HG03039 (cell line): ENCODE measurements around the gene A3GALT2.
A peak's percentile ranks its signal among the peaks of the same experiment; 100 is the strongest.

Experiments used
- ATAC-seq: cut with Tn5 transposase; IDR thresholded peaks from one replicate; pipeline ENCODE4 v1.9.1; 2021; ENCODE audit warnings: mild to moderate bottlenecking, moderate library complexity; ENCODE audit not compliant: unreplicated experiment

A3GALT2 gene

GRCh38 chr1:33350611-33351280 lies 29.8 kb upstream of the A3GALT2 start:
- no peak for ATAC-seq

GRCh38 chr1:33349778-33350610 lies 29.1 kb upstream of the A3GALT2 start:
- ATAC-seq, result peak; percentile 74

- peak; percentile 36 for ATAC-seq
Observed at GRCh38 chr1:33349081-33349759, 28.3 kb upstream of the A3GALT2 start.

GRCh38 chr1:33348676-33349080 lies 27.8 kb upstream of the A3GALT2 start:
- no peak for ATAC-seq

- no peak for ATAC-seq
Observed at GRCh38 chr1:33348194-33348593, 27.3 kb upstream of the A3GALT2 start.

GRCh38 chr1:33347650-33347992 lies 26.7 kb upstream of the A3GALT2 start:
- no peak for ATAC-seq

DNA sequence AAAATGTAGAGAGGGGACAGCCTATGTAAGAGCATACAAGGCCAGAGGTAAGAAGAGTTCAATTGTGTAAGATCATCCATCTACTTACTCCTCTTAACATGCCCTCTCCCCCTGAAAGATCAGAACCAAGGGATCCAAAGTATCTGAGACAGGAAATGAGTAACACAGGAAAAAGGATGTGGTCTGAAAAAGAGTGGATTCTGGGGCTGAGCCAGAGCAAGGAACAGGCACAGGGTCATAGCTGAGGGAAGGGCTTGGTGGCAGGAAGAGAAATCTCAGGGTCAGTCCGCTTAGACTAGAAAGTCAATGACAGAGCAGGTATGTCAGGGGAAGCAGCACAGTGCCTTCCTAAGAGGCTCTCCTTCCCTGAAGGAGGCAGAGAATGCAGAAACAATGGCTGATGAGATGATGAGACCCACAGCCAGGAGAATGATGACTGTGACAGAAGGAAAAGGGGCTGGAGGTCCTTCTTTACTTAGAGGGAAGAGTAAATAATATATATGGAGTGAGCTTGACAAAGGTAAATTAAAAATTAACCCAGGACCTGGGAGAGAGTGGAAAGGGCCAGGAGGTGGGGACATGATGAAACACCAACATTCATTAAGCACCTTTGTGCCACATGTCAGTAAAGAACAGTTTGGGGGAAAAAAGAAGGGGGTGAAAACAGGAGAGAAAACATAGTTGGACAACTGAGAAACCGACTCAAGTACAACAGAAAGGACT lies 26.2 kb upstream of the A3GALT2 start:
- ATAC-seq, result no peak

DNA sequence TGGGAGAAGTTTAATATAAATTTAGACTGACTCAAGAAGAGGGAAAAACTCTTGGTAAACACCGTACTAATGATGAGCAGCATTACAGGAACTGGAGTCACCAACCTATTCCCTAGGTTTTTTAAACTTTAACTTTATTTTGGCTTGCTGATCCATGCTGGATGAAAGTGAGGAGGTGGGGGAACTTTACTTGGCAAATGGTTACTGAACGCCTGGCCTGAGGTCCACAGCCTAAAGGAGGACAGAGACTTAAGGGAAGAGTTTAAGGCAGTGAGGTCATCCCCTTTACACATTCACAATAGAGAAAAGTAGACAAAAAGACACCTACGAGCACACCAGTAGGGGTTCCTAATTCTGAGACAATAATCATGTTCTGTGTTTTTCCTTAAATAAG lies 25.6 kb upstream of the A3GALT2 start:
- ATAC-seq, result no peak

DNA sequence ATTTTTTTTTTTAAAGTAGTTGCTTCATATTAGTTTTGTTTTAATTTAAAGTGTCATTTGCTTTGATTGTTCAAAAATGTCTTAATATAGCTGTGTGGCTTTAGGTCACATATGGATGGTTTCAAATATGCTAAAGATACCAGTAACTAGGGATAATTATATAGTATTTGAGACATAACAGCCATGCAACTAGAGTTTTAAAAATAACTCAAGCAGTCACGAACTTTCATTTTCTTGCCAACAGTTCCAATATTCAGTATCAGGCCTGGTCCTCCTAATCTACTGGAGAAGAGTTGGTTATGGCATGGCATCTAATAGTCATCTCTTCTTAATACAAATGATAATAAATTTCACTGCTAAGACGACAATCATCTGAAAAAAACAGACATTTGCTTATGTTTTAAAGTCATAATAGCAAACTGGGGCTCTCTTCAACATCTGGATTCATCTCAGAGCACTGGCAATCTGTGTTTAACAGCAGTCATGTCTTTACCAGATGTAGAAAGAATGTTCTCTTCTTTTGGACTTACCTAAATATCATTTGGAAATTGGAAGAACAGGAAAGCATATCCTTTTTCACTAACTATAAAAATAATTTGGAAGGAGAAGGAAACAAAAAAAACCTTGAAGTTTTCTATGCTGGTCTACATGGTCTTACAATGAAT lies 24.1 kb upstream of the A3GALT2 start:
- ATAC-seq, result no peak

- ATAC-seq, result no peak
Observed at GRCh38 chr1:33343539-33343938, 22.6 kb upstream of the A3GALT2 start.

- no peak for ATAC-seq
Observed at GRCh38 chr1:33342041-33342723, 21.3 kb upstream of the A3GALT2 start.

GRCh38 chr1:33341190-33341589 lies 20.3 kb upstream of the A3GALT2 start:
- ATAC-seq, result no peak

GRCh38 chr1:33339413-33339812 lies 18.5 kb upstream of the A3GALT2 start:
- ATAC-seq, result no peak

- ATAC-seq, result no peak
Observed at GRCh38 chr1:33338440-33339211, 17.7 kb upstream of the A3GALT2 start.

DNA sequence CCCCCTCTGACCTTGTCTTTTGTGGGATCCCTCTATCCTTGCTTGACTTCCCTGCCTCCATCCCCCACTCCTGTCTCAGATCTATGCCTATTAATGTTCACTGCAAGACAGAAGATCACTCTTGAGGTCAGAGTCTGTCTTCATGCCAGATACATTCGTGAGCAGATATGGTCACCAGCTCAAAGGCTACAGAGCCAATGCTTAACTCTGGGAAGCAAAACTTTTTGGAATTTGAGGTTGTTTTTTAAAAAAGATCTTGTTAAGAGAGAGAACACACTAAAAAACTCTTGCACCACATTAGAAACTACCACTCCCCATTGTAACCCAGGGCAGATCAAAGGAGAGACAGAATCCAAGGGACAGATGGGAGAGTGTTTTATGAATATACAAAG lies 17.1 kb upstream of the A3GALT2 start:
- ATAC-seq, result no peak

GRCh38 chr1:33337441-33337840 lies 16.5 kb upstream of the A3GALT2 start:
- ATAC-seq, result no peak

- no peak for ATAC-seq
Observed at GRCh38 chr1:33336580-33336979, 15.7 kb upstream of the A3GALT2 start.

GRCh38 chr1:33335020-33335419 lies 14.1 kb upstream of the A3GALT2 start:
- ATAC-seq, result no peak

DNA sequence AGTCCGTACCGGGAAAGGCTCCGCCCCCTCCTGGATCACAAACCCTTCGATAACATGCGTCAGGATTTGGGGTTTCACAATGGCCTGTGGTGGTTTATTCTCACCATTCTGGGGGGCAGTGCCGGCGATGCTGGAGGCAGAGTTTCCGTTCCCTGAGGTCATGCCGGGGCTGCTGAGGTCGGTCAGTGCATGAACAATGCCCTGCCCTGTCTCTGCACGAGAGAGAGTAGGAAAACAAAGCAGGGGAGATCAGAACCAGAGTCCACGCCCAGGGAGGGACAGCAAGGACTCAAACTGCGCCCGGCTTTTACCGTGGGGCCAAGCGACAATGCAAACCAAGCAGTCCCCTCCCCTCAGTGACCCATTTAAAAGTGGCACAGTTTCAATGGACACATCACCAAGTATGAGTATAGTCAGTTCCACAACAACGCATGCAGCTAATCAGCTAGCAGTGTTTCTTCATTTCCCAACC lies 13.2 kb upstream of the A3GALT2 start:
- ATAC-seq, result no peak
